Osteocyte (in vitro differentiated cells): ENCODE data around the gene XRCC5. TPM values are rescaled to one million over a fixed set of nuclear protein-coding genes. Genes with fewer than 3 reads are reported as not detected.

Source experiments
- DNase-seq: peaks from one replicate; pipeline ENCODE4 v3.0.0; 2021; ENCODE audit warnings: mixed read lengths; ENCODE audit not compliant: unreplicated experiment; ENCODE audit errors: extremely low spot score
- H3K27ac Mint-ChIP-seq: one replicate; pipeline ENCODE4 v1.8.0; 2021; ENCODE audit warnings: mild to moderate bottlenecking, mixed read lengths; ENCODE audit not compliant: unreplicated experiment
- H3K27me3 Mint-ChIP-seq: one replicate; pipeline ENCODE4 v1.8.0; 2021; ENCODE audit warnings: mixed read lengths; ENCODE audit not compliant: unreplicated experiment
- H3K36me3 Mint-ChIP-seq: one replicate; pipeline ENCODE4 v1.8.0; 2021; ENCODE audit warnings: mixed read lengths; ENCODE audit not compliant: unreplicated experiment
- H3K4me1 Mint-ChIP-seq: one replicate; pipeline ENCODE4 v1.8.0; 2021; ENCODE audit warnings: mixed read lengths; ENCODE audit not compliant: unreplicated experiment
- H3K4me3 Mint-ChIP-seq: one replicate; pipeline ENCODE4 v1.8.0; 2021; ENCODE audit warnings: mild to moderate bottlenecking, moderate library complexity, mixed read lengths; ENCODE audit not compliant: unreplicated experiment
- H3K9me3 Mint-ChIP-seq: one replicate; pipeline ENCODE4 v1.8.0; 2021; ENCODE audit warnings: mixed read lengths; ENCODE audit not compliant: unreplicated experiment
- total RNA-seq: library from RNA; stranded (reverse); gene quantifications from 2 replicates; pipeline ENCODE4 v1.2.1, GENCODE V29; 2021
- TF ChIP-seq, protein P1 (sequence below): fragments of 200-600 bp; sonication (generic); IDR thresholded peaks from 2 replicates; pipeline ENCODE4 v1.5.0; 2021; ENCODE audit warnings: antibody characterized with exemption, mild to moderate bottlenecking, moderate library complexity

XRCC5 gene
- total RNA-seq, 1 donor from 2014 or later, result 224 TPM

DNA sequence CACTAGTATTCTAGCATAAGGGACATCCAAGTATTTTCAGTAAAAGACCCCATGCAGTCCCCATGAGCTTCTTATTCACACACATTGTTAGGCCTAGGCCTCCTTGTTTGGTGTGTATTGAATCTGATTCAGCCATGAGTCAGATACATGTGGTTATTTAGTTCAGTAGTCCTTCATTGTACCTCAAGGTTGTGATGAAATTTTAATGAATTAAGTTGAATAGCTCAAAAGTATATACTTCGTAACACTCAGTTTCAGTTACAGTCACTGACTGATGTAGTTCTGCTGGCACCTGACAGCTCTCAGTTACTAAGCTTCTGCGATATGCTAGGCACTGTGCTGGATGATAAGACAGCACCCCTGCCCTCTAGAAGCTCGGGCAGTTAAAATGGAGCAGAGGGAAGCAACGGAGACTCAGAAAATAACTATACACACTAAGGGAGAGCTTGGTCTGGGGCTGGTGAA is 86.4 kb downstream of the XRCC5 start:
- TF ChIP-seq, protein P1, sequence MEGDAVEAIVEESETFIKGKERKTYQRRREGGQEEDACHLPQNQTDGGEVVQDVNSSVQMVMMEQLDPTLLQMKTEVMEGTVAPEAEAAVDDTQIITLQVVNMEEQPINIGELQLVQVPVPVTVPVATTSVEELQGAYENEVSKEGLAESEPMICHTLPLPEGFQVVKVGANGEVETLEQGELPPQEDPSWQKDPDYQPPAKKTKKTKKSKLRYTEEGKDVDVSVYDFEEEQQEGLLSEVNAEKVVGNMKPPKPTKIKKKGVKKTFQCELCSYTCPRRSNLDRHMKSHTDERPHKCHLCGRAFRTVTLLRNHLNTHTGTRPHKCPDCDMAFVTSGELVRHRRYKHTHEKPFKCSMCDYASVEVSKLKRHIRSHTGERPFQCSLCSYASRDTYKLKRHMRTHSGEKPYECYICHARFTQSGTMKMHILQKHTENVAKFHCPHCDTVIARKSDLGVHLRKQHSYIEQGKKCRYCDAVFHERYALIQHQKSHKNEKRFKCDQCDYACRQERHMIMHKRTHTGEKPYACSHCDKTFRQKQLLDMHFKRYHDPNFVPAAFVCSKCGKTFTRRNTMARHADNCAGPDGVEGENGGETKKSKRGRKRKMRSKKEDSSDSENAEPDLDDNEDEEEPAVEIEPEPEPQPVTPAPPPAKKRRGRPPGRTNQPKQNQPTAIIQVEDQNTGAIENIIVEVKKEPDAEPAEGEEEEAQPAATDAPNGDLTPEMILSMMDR, result no peak
- Mint-ChIP-seq H3K9me3 (no peaks in the 10 kb centered on the region), H3K4me3 (no peak overlapping the region), H3K27ac (no peak overlapping the region), H3K36me3 (peaks cover 81% of the 10 kb centered on the region), H3K27me3 (no peaks in the 10 kb centered on the region), H3K4me1 (peaks cover 7% of the 10 kb centered on the region)
- no peak for DNase-seq

DNA sequence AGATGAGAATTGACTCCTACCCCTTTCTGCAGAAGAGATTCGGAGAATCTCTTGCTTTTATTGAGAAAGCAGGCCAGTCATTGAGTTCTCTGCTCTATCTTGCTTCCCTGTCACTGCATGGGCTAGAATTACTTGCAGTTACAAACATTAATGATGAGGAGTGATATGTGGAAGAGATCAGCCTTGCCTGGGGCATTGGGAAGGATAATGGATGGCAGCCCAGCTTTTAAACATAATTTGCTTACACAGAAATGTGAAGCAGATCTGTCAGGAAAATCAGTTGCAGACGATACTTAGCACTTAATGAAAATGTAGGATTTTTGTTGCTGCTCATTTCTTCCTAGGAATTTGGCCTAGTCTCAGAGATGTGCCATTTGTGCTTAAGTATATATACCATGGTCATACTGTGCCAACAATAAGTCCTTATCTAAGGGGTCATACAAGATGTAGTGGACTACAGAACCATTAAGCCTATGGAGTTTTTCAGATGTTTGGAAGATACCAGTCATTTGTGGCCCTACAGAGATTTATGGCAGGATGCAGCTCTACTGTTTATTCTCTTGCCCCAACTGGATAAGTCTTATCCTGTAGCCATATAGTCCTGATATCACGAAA is 92.7 kb downstream of the XRCC5 start:
- peaks cover 16% of the 10 kb centered on the region for H3K4me1 Mint-ChIP-seq
- TF ChIP-seq, protein P1, result no peak
- H3K4me3 Mint-ChIP-seq, result no peak overlapping the region
- no peaks in the 10 kb centered on the region for H3K27me3 Mint-ChIP-seq
- H3K9me3 Mint-ChIP-seq, result no peaks in the 10 kb centered on the region
- peaks cover 75% of the 10 kb centered on the region for H3K36me3 Mint-ChIP-seq
- no peak overlapping the region for H3K27ac Mint-ChIP-seq
- no peak for DNase-seq

DNA sequence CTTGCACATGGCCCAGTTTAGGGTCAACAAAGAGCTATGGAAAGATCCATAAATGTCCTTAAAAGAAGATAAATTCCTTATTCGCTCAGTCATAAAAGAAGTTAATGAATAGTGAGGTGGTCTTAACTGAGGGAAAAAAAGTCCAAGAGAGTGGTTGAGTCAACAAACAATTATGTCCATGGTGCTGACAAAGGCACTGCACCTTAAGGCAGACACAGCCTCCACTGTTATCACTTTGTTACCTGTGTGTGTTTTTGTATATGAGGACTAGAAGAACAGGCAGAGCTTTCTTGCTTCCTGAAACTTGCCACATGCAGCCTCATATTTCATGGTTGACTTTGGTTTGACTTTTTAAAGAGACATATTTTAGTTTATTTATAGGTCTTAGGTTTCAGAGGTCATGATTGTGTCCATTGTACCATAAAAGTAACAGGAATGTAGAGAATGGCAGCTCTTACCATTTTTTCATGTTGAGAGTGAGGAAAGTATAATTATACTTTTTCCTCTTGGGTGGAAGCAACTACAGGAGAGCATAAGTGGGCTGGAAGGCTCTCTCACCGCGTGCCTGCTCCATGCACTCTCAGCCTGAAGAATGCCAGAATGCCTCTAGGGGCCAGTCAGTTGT is 93.6 kb downstream of the XRCC5 start:
- peaks cover 75% of the 10 kb centered on the region for H3K36me3 Mint-ChIP-seq
- TF ChIP-seq, protein P1, result no peak
- no peaks in the 10 kb centered on the region for H3K27me3 Mint-ChIP-seq
- H3K9me3 Mint-ChIP-seq, result no peaks in the 10 kb centered on the region
- no peak overlapping the region for H3K27ac Mint-ChIP-seq
- H3K4me1 Mint-ChIP-seq, result peaks cover 16% of the 10 kb centered on the region
- no peak for DNase-seq
- no peak overlapping the region for H3K4me3 Mint-ChIP-seq

DNA sequence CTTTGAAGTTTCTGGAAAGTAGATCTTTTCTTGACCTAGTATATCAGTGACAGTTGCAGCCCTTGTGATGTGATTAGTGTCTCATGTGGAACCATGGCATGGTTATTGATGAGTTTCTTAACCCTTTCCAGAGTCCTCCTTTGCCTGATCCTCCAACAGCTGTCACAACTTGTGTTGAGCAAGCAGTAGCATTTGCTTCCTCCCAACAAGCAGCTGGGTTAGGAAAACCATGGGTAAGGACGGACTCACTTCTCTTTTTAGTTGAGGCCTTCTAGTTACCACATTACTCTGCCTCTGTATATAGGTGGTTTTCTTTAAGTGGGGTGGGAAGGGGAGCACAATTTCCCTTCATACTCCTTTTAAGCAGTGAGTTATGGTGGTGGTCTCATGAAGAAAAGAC is 96.3 kb downstream of the XRCC5 start:
- DNase-seq, result no peak
- no peaks in the 10 kb centered on the region for H3K27me3 Mint-ChIP-seq
- no peak overlapping the region for H3K4me3 Mint-ChIP-seq
- TF ChIP-seq, protein P1, result no peak
- H3K27ac Mint-ChIP-seq, result no peak overlapping the region
- H3K4me1 Mint-ChIP-seq, result peaks cover 9% of the 10 kb centered on the region
- peaks cover 70% of the 10 kb centered on the region for H3K36me3 Mint-ChIP-seq
- H3K9me3 Mint-ChIP-seq, result no peaks in the 10 kb centered on the region

DNA sequence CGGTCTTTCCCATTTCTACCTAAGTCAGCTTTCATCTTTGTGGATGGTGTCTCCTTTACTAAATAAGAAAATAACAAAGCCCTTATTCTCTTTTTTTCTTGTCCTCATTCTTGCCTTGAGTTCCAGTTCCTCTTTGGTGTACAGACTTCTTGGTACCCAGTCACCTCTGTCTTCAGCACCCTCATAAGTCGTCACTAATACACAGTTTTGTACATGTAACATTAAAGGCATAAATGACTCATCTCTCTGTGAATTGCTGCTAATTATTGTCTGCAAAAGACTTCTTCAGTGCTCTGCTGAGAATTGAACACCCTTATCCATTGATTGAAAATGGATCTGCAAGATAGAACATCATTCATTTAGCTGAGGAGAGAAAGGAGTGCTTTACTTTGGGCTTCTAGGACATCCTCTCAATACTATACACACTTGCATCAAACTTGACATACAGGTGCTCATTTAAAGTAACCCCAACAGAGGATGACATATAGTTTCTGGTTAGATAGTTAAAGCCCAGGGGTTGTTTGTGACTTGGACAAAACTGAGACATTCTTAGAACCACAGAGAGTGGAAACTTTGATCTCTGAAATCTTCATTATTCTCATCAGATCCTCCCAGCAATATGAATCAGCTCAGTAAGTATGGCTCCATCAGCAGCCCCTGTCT is 97.0 kb downstream of the XRCC5 start:
- H3K36me3 Mint-ChIP-seq, result peaks cover 64% of the 10 kb centered on the region
- no peaks in the 10 kb centered on the region for H3K9me3 Mint-ChIP-seq
- H3K4me1 Mint-ChIP-seq, result peaks cover 9% of the 10 kb centered on the region
- no peak overlapping the region for H3K4me3 Mint-ChIP-seq
- no peak overlapping the region for H3K27ac Mint-ChIP-seq
- H3K27me3 Mint-ChIP-seq, result no peaks in the 10 kb centered on the region
- no peak for DNase-seq
- TF ChIP-seq, protein P1, result no peak
